ENCODE results near the gene SLC38A9.

SLC38A9 gene

GRCh38 chr5:55657443-55657842 is 54.7 kb downstream of the SLC38A9 start:
- peak overlapping the region; percentile 89 for H3K27ac ChIP-seq
- TF ChIP-seq ZFX (IDR thresholded peaks at IDR 0.05; ENCODE audit: borderline replicate concordance) (no peak), CTCF (IDR thresholded peaks at IDR 0.05) (no peak)

DNA sequence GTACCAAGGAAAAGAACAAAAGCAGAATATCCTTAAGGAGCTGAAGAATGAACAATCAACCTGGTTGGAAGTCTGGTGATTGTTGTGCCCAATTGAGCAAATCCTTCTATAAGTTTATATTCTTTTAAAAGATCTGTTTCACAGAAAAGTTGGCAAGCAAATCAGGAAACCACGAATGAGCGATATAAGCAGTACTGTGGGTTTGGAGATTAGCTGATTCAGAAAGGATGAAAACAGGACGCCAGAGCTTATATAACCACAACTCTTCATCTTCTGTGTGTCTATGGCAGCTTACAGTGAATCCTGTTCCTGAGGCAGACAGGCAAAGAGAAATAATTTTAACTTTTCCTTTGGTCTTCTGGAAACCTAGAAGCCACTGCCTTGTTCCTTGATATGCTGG is 61.7 kb downstream of the SLC38A9 start:
- H3K27ac ChIP-seq: no peak overlapping the region
- TF ChIP-seq CTCF (IDR thresholded peaks at IDR 0.05) (no peak), ZFX (IDR thresholded peaks at IDR 0.05; ENCODE audit: borderline replicate concordance) (no peak)

- H3K27ac ChIP-seq: no peak overlapping the region
- TF ChIP-seq ZFX (IDR thresholded peaks at IDR 0.05; ENCODE audit: borderline replicate concordance) (no peak), CTCF (IDR thresholded peaks at IDR 0.05) (no peak)
Measured at GRCh38 chr5:55649963-55650362, 62.2 kb downstream of the SLC38A9 start.

DNA sequence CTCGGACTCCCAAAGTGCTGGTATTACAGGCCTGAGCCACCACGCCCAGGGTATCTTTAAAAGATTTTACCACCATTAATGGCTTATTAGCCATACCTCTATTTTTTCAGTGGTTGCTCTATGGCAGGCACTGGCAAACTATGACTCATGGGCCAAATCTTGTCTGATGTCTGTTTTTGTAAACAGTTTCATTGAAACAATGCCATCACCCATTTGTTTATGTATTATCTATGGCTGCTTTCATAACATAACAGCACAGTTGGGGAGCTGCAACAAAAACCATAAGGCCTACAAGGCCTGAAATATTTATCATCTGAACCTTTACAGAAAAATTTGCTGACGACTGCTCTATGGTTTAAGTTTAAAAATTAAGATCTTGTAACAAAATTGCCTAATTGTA is 66.8 kb downstream of the SLC38A9 start:
- no peak overlapping the region for H3K27ac ChIP-seq
- TF ChIP-seq CTCF (IDR thresholded peaks at IDR 0.05): no peak
- TF ChIP-seq ZFX (IDR thresholded peaks at IDR 0.05; ENCODE audit: borderline replicate concordance): no peak

GRCh38 chr5:55638455-55638854 is 73.7 kb downstream of the SLC38A9 start:
- peak overlapping the region; percentile 32; the same call in 1 of the 2 replicates for H3K27ac ChIP-seq
- no peak for TF ChIP-seq ZFX (IDR thresholded peaks at IDR 0.05; ENCODE audit: borderline replicate concordance)
- no peak for TF ChIP-seq CTCF (IDR thresholded peaks at IDR 0.05)

- H3K27ac ChIP-seq: peak overlapping the region; percentile 32; the same call in 1 of the 2 replicates
- TF ChIP-seq ZFX (IDR thresholded peaks at IDR 0.05; ENCODE audit: borderline replicate concordance): no peak
- TF ChIP-seq CTCF (IDR thresholded peaks at IDR 0.05): no peak
Measured at GRCh38 chr5:55638051-55638450, 74.1 kb downstream of the SLC38A9 start.

DNA sequence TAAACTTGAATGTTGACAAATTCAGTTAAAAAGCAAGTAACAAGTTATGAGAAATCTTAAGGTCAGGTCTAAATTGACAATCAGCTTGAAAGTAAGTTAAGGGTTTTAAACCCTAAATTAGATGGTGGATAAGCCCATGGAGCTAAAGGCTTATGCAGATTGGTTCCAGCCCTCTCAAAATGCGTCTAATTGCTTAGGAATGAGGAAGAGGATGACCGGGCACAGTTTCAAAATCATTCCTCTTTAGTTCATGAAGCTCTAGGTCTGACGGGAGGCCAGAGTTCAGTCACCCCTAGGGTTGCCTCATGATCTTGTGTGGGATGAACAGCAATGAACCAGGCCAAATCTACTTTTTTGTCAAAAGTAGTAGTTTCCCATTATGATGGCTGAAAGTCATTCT is 75.4 kb downstream of the SLC38A9 start:
- TF ChIP-seq ZFX (IDR thresholded peaks at IDR 0.05; ENCODE audit: borderline replicate concordance) (no peak), CTCF (IDR thresholded peaks at IDR 0.05) (no peak)
- H3K27ac ChIP-seq: peak overlapping the region; percentile 70
